ENCODE measurements around the gene NIPAL3. TPM values are rescaled to one million over a fixed set of nuclear protein-coding genes. Genes with fewer than 3 reads are reported as not detected.
A peak's percentile ranks its signal among the peaks of the same experiment; 100 is the strongest.

Gene NIPAL3
- total RNA-seq, 3 donors from 2014 or later (not counting 1 experiment from before 2014, with no cell fraction given), result 16.6 to 31.9 (median 29.4) TPM

DNA sequence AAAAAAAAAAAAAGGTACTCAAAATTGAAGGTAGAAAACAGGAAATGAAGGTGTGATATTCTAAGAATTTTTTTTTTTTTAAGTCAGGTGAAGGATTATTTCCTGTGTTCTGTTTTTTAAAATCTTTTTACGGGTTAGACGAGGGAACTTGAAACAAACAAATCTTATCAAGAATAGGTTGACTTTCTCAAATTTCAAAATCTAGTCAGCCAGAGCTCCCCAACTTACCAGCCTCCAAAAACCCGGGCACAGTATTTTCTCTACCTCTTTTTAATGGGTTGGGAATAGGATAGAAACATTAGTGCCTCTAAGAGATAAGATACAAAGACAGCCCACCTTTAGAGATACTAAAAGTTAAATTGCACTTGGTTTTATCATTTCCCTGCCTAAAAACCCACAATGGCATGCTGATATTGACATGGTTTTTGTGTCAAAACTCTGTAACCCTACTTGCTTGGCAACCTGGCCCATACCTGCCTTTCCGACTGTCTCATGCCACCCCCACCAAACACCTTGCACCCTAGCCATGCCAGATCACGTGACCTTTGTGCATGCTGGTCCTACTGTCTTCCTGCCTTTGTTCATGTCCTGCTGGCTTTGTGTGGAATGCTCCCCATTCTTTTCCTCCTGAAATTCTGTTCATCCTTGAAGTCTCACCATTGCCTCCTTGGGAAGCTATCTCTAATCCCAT lies 91.2 kb downstream of the NIPAL3 start:
- Mint-ChIP-seq H3K27ac (no peak overlapping the region), H3K4me1 (peaks cover 10 to 17% of the 10 kb centered on the region in 2 donors), H3K27me3 (ENCODE audit: low read depth in 2 of 2) (peaks cover 67 to 79% of the 10 kb centered on the region in 2 donors), H3K9me3 (no peaks in the 10 kb centered on the region), H3K4me3 (no peak overlapping the region), H3K36me3 (no peaks in the 10 kb centered on the region)
- Histone ChIP-seq H3K4me3 (ENCODE audit: low read length) (no peak overlapping the region), H3K4me1 (ENCODE audit: control insufficient read depth, insufficient read depth, low read length) (peaks cover 28% of the 10 kb centered on the region), H3K27me3 (ENCODE audit: control insufficient read depth, insufficient read depth, low read length) (peaks cover 5% of the 10 kb centered on the region), H3K9me3 (ENCODE audit: control insufficient read depth, insufficient read depth, low read length) (no peaks in the 10 kb centered on the region), H3K36me3 (ENCODE audit: control insufficient read depth, insufficient read depth, low read length) (no peaks in the 10 kb centered on the region), H3K27ac (ENCODE audit: low read length) (peak overlapping the region; percentile 17)
- no peak for TF ChIP-seq CTCF (IDR thresholded peaks at IDR 0.05)
- WGBS (ENCODE audit: insufficient coverage), result 59% methylated on average over 2 of the region's 5 CpGs
- intact Hi-C loops (cut with micrococcal nuclease), result no loop called here
- DNase-seq (peak in 1 of 2 donors; percentile 68), ATAC-seq (no peak)

DNA sequence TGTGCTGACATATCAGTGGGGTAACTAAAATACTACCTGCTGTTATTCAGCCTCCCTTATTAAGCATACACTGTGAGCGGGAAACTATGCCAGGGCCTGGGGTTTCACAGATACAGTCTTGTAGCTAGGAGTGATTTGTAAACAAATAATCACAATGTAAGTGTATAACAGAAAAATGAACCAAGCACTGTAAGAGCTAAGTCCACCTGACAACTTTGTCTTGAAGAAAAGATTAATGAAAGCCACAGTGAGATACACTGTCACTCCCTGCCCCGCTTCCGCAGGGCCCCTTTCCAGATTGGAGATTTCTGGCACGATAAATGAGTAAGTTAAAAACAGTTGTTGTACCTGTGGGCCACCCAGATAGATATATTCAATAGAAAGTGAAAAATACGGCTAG lies 91.8 kb downstream of the NIPAL3 start:
- Histone ChIP-seq H3K36me3 (ENCODE audit: control insufficient read depth, insufficient read depth, low read length) (no peaks in the 10 kb centered on the region), H3K9me3 (ENCODE audit: control insufficient read depth, insufficient read depth, low read length) (no peaks in the 10 kb centered on the region), H3K4me1 (ENCODE audit: control insufficient read depth, insufficient read depth, low read length) (peaks cover 22% of the 10 kb centered on the region), H3K27ac (ENCODE audit: low read length) (peak overlapping the region; percentile 17), H3K4me3 (ENCODE audit: low read length) (no peak overlapping the region), H3K27me3 (ENCODE audit: control insufficient read depth, insufficient read depth, low read length) (peaks cover 5% of the 10 kb centered on the region)
- Mint-ChIP-seq H3K4me3 (no peak overlapping the region), H3K27ac (no peak overlapping the region), H3K9me3 (no peaks in the 10 kb centered on the region), H3K4me1 (peaks cover 6 to 11% of the 10 kb centered on the region in 2 donors), H3K36me3 (no peaks in the 10 kb centered on the region), H3K27me3 (ENCODE audit: low read depth in 2 of 2) (peaks cover 62 to 76% of the 10 kb centered on the region in 2 donors)
- TF ChIP-seq CTCF (IDR thresholded peaks at IDR 0.05), result no peak
- intact Hi-C loops (cut with micrococcal nuclease), result no loop called here
- ATAC-seq (no peak), DNase-seq (peak in 1 of 2 donors; percentile 74)
- 94% methylated on average over 4 of the region's 5 CpGs for WGBS (ENCODE audit: insufficient coverage)

DNA sequence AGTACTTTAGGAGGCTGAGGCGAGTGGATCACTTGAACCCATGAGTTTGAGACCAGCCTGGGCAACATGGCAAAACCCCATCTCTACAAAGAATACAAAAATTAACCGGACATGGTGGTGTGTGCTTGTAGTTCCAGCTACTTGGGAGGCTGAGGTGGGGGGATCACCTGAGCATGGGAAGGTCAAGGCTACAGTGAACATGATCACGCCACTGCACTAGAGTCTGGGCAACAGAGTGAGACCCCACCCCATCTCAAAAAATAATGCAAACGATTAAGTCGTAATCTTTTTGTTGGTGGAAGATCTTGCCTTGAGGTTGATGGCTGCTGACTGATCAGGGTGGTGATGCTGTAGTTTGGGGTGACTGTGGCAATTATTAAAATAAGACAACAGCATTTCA lies 93.3 kb downstream of the NIPAL3 start:
- Histone ChIP-seq H3K27ac (ENCODE audit: low read length) (no peak overlapping the region), H3K4me1 (ENCODE audit: control insufficient read depth, insufficient read depth, low read length) (peaks cover 15% of the 10 kb centered on the region), H3K4me3 (ENCODE audit: low read length) (no peak overlapping the region), H3K27me3 (ENCODE audit: control insufficient read depth, insufficient read depth, low read length) (no peaks in the 10 kb centered on the region), H3K36me3 (ENCODE audit: control insufficient read depth, insufficient read depth, low read length) (no peaks in the 10 kb centered on the region), H3K9me3 (ENCODE audit: control insufficient read depth, insufficient read depth, low read length) (no peaks in the 10 kb centered on the region)
- Mint-ChIP-seq H3K4me1 (peaks cover 0 to 6% of the 10 kb centered on the region in 2 donors), H3K27ac (no peak overlapping the region), H3K36me3 (no peaks in the 10 kb centered on the region), H3K9me3 (no peaks in the 10 kb centered on the region), H3K27me3 (ENCODE audit: low read depth in 2 of 2) (peaks cover 56 to 69% of the 10 kb centered on the region in 2 donors), H3K4me3 (no peak overlapping the region)
- no peak for ATAC-seq
- TF ChIP-seq CTCF (IDR thresholded peaks at IDR 0.05), result no peak
- DNase-seq, result no peak
- 96% methylated on average over 3 of the region's 5 CpGs for whole genome bisulfite sequencing (ENCODE audit: insufficient coverage)
- intact Hi-C loops (cut with micrococcal nuclease), result no loop called here

- no peaks in the 10 kb centered on the region for H3K27me3 ChIP-seq (ENCODE audit: control insufficient read depth, insufficient read depth, low read length)
- Mint-ChIP-seq H3K36me3 (no peaks in the 10 kb centered on the region), H3K4me1 (no peaks in the 10 kb centered on the region), H3K9me3 (no peaks in the 10 kb centered on the region), H3K27me3 (ENCODE audit: low read depth in 2 of 2) (peaks cover 29 to 45% of the 10 kb centered on the region in 2 donors), H3K4me3 (no peak overlapping the region), H3K27ac (no peak overlapping the region)
- H3K36me3 ChIP-seq (ENCODE audit: control insufficient read depth, insufficient read depth, low read length), result no peaks in the 10 kb centered on the region
- no peak for ATAC-seq
- TF ChIP-seq CTCF (IDR thresholded peaks at IDR 0.05), result no peak
- H3K4me3 ChIP-seq (ENCODE audit: low read length), result no peak overlapping the region
- intact Hi-C loops (cut with micrococcal nuclease), result no loop called here
- H3K27ac ChIP-seq (ENCODE audit: low read length), result no peak overlapping the region
- DNase-seq, result no peak
- no peaks in the 10 kb centered on the region for H3K4me1 ChIP-seq (ENCODE audit: control insufficient read depth, insufficient read depth, low read length)
- WGBS (ENCODE audit: insufficient coverage), result no CpG with 5 or more reads among the region's 2 CpGs
- H3K9me3 ChIP-seq (ENCODE audit: control insufficient read depth, insufficient read depth, low read length), result no peaks in the 10 kb centered on the region
Observed at GRCh38 chr1:24513706-24514105, 98.1 kb downstream of the NIPAL3 start.

All from natural killer cell (primary cell).